ENCODE measurements around the gene LRFN2.

DNA sequence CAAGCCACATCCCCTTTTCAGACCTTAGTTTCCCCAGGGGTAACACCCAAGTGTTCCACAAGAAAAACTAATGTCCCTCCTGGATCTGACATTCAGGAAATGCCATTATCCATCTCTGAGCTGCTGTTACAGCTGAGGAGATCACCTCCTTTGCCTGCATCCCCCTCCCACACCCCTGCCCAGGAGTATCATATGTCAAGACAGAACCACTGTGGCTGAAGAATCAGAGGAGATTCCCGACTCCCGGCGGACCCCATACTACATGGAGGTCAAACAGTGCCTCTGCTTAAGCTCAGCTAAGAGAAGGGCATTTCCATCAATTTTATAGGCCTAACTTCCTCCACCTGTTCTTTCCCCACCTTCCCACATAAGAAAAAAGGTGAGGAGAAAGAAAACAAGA is 36.8 kb upstream of the LRFN2 start:
- no peak for TF ChIP-seq EZH2 (IDR thresholded peaks at IDR 0.05; ENCODE audit: borderline replicate concordance, low read depth, low read length, poor library complexity, severe bottlenecking)
- TF ChIP-seq, protein P1, sequence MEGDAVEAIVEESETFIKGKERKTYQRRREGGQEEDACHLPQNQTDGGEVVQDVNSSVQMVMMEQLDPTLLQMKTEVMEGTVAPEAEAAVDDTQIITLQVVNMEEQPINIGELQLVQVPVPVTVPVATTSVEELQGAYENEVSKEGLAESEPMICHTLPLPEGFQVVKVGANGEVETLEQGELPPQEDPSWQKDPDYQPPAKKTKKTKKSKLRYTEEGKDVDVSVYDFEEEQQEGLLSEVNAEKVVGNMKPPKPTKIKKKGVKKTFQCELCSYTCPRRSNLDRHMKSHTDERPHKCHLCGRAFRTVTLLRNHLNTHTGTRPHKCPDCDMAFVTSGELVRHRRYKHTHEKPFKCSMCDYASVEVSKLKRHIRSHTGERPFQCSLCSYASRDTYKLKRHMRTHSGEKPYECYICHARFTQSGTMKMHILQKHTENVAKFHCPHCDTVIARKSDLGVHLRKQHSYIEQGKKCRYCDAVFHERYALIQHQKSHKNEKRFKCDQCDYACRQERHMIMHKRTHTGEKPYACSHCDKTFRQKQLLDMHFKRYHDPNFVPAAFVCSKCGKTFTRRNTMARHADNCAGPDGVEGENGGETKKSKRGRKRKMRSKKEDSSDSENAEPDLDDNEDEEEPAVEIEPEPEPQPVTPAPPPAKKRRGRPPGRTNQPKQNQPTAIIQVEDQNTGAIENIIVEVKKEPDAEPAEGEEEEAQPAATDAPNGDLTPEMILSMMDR (conservative IDR thresholded peaks at IDR 0.05; ENCODE audit: low read depth, low read length), result no peak
